Suprapubic skin (tissue), 4 donors: ENCODE measurements around the gene VWA3B. TPM values are rescaled to one million over a fixed set of nuclear protein-coding genes. Genes with fewer than 3 reads are reported as not detected.

Experiments used
- DNase-seq, 2 donors: peaks; one replicate each; pipeline ENCODE4 v3.0.0-alpha.2; 2019; ENCODE audit warnings: low spot score in 2 of 2
- H3K27ac ChIP-seq: fragments of 200-600 bp; sonication (generic); one replicate; pipeline ENCODE4 v1.5.1; 2019
- H3K27me3 ChIP-seq: fragments of 200-600 bp; sonication (generic); one replicate; pipeline ENCODE4 v1.5.1; 2019
- H3K36me3 ChIP-seq: fragments of 200-600 bp; sonication (generic); one replicate; pipeline ENCODE4 v1.5.1; 2019
- H3K4me1 ChIP-seq: fragments of 200-600 bp; sonication (generic); one replicate; pipeline ENCODE4 v1.5.1; 2019
- H3K4me3 ChIP-seq: fragments of 200-600 bp; sonication (generic); one replicate; pipeline ENCODE4 v1.5.1; 2019; ENCODE audit warnings: mild to moderate bottlenecking
- H3K9me3 ChIP-seq: fragments of 200-600 bp; sonication (generic); one replicate; pipeline ENCODE4 v1.5.1; 2019
- EP300 ChIP-seq: sonication (generic); formaldehyde crosslinking; IDR thresholded peaks from one replicate; pipeline ENCODE4 v1.6.1; 2017; ENCODE audit warnings: antibody characterized with exemption
- POLR2A ChIP-seq, 2 donors: fragments of 450-650 bp; IDR thresholded peaks; one replicate each; pipeline ENCODE4 v1.6.1; 2017; ENCODE audit warnings: antibody characterized with exemption in 2 of 2, mild to moderate bottlenecking in 2 of 2, moderate library complexity in 2 of 2
- POLR2AphosphoS5 ChIP-seq, 3 donors: sonication (generic); formaldehyde crosslinking; IDR thresholded peaks; one replicate each; pipeline ENCODE4 v1.6.1; 2017; ENCODE audit warnings: antibody characterized with exemption in 3 of 3
- WGBS: methylation state at CpG from one replicate; pipeline ENCODE4 v1.1.5; 2018; 5-methylcytosine and 5-hydroxymethylcytosine counted together
- total RNA-seq, 4 donors: library from RNA; depleted of rRNA; stranded (reverse); fragments of >200 nt; gene quantifications; one replicate each; pipeline ENCODE4 v1.1.0, GENCODE V29; 2016
- TF ChIP-seq, protein P1 (sequence below), 2 donors: fragments of 200-600 bp in 1 of 2; fragments of 450-650 bp in 1 of 2; sonication (generic) in 1 of 2; IDR thresholded peaks; one replicate each; pipeline ENCODE4 v1.5.1; 2016 to 2019; ENCODE audit warnings: antibody characterized with exemption in 2 of 2, mild to moderate bottlenecking in 1 of 2, moderate library complexity in 1 of 2

VWA3B gene
- total RNA-seq, 4 donors from 2014 or later, result not detected

DNA sequence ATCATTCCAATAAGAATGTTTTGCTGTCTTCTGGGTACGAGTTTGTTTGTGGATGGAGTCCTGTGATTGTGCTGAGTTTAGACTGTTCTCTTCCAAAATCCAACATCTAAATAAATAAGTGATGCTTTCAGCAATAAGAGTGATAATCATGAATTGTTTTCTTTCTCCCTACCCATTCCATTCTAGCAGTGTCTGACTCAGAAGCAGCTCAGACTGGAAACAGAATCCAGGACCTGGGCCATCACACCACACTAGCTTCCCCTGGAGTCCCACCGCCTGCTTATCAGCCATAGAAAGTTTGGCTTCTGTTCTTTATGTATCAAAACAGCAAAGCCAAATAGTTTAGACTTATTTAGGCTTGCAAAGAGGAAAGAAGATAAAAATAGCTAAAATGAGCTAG, 182.9 kb downstream of the VWA3B start:
- DNase-seq, result no peak
- H3K27ac ChIP-seq, result no peak overlapping the region

DNA sequence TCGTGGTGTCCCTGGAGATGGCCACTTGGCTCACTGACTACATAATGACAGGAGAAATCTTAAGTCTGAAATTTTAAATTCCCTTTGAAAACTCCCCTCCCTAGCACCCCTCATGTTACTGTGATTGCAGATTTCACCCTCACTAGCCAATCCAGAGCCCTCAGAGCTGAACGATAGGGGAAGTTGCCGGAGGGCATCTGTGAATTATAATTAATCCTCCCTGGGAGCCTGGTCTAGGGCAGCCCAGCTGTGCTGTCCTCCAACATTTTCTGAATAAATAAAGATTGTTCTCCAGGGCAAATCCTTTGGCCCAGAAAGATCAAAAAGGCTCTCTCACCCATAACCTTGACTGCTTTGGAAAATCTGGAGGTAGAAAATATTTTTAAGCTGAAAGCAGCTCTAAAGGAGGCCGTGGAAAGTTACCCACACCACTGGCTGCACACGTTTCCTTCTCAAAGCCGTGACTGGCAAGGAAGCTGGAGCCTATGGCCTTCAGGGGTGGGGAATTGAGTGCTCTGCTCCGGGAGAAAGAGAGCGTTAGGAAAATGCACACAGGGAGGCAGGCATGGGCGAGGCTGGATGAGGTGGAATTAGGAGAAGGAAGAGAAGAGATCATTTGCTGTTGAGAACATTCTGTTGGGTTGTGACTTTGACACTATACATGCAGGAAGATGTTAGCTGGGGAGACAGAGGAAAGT, 190.3 kb downstream of the VWA3B start:
- H3K4me3 ChIP-seq, result no peak overlapping the region
- no peaks in the 10 kb centered on the region for H3K9me3 ChIP-seq
- WGBS, result 70% methylated on average over 9 of the region's 9 CpGs
- no peaks in the 10 kb centered on the region for H3K4me1 ChIP-seq
- no peak for TF ChIP-seq POLR2A (IDR thresholded peaks at IDR 0.05)
- TF ChIP-seq EP300, result no peak
- no peak for TF ChIP-seq POLR2AphosphoS5 (IDR thresholded peaks at IDR 0.05)
- TF ChIP-seq, protein P1, sequence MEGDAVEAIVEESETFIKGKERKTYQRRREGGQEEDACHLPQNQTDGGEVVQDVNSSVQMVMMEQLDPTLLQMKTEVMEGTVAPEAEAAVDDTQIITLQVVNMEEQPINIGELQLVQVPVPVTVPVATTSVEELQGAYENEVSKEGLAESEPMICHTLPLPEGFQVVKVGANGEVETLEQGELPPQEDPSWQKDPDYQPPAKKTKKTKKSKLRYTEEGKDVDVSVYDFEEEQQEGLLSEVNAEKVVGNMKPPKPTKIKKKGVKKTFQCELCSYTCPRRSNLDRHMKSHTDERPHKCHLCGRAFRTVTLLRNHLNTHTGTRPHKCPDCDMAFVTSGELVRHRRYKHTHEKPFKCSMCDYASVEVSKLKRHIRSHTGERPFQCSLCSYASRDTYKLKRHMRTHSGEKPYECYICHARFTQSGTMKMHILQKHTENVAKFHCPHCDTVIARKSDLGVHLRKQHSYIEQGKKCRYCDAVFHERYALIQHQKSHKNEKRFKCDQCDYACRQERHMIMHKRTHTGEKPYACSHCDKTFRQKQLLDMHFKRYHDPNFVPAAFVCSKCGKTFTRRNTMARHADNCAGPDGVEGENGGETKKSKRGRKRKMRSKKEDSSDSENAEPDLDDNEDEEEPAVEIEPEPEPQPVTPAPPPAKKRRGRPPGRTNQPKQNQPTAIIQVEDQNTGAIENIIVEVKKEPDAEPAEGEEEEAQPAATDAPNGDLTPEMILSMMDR (IDR thresholded peaks at IDR 0.05), result no peak
- H3K27ac ChIP-seq, result no peak overlapping the region
- H3K36me3 ChIP-seq, result no peaks in the 10 kb centered on the region
- H3K27me3 ChIP-seq, result peaks cover 28% of the 10 kb centered on the region
- DNase-seq, result no peak

More for the DNA sequence above, 182.9 kb downstream of the VWA3B start:
- H3K9me3 ChIP-seq, result no peaks in the 10 kb centered on the region
- H3K36me3 ChIP-seq, result no peaks in the 10 kb centered on the region
- 67% methylated on average over 2 of the region's 2 CpGs for WGBS
- no peak overlapping the region for H3K4me3 ChIP-seq
- TF ChIP-seq EP300 (no peak), POLR2AphosphoS5 (IDR thresholded peaks at IDR 0.05) (no peak), POLR2A (IDR thresholded peaks at IDR 0.05) (no peak)
- TF ChIP-seq, protein P1 (IDR thresholded peaks at IDR 0.05), result no peak
- no peaks in the 10 kb centered on the region for H3K4me1 ChIP-seq
- H3K27me3 ChIP-seq, result no peaks in the 10 kb centered on the region

DNA sequence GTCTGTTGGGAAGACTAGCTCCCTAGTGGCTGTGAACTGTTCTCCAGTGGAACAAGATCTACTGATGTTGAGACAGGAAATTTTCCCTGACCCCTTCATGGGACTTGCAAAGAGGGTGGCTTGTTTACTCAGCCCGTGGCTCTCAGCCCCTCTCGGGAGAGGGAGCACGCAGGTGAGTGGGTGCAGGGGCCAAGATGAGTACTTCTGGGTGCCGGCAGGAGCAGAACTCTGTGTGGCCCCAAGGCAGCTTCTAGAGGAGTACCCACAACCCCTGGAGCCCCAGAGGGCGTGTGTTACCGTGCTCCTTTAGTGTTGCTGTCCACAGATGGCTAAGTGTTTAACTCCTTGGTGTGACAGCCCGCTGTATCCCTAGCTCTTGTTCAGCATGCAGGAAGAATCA, 191.1 kb downstream of the VWA3B start:
- H3K27me3 ChIP-seq, result peaks cover 28% of the 10 kb centered on the region
- H3K9me3 ChIP-seq, result no peaks in the 10 kb centered on the region
- no peak overlapping the region for H3K4me3 ChIP-seq
- no peaks in the 10 kb centered on the region for H3K36me3 ChIP-seq
- WGBS, result 94% methylated on average over 5 of the region's 7 CpGs
- H3K4me1 ChIP-seq, result no peaks in the 10 kb centered on the region
- no peak for DNase-seq
- no peak overlapping the region for H3K27ac ChIP-seq
- TF ChIP-seq, protein P1 (IDR thresholded peaks at IDR 0.05), result no peak
- TF ChIP-seq EP300 (no peak), POLR2A (IDR thresholded peaks at IDR 0.05) (no peak), POLR2AphosphoS5 (IDR thresholded peaks at IDR 0.05) (no peak)

DNA sequence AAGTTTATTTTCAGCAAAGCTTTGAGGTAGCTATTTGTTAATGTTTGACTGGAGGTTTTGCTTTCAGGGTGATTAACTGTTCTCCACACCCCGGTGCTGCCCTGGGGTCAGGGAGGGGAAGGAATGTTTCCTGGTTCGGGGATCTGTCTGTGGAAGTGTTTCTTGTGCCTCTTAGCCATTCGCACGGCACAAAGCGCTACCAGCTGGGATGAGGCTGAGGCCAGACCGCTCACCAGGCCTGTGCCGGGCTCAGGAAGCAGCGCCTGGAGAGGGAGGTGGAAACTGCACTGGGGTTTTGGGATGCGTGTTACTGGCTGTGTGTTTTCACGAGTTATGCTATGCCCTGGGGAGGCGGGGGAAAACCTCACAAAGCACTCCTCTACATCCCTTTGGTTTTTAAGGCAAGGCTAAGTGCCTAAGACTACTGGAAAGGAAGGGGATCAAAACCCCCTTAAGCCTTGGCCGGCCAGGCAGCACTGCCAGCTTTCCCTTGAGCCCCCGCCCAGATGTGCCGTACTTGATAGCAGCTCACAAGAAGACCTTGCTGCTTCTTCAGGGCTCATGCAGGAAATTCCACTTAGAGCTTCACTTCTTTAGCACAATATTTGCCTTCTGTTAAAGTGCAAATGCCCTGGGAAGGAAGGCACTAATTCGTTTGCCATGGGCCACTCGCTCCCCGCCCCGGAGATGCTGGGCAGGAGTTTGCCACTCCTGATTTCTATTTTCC, 193.6 kb downstream of the VWA3B start:
- WGBS, result 32% methylated on average over 18 of the region's 18 CpGs
- DNase-seq, result no peak
- Histone ChIP-seq H3K9me3 (no peaks in the 10 kb centered on the region), H3K27ac (no peak overlapping the region), H3K27me3 (peaks cover 28% of the 10 kb centered on the region), H3K4me1 (no peaks in the 10 kb centered on the region), H3K36me3 (no peaks in the 10 kb centered on the region), H3K4me3 (no peak overlapping the region)
- no peak for TF ChIP-seq POLR2AphosphoS5 (IDR thresholded peaks at IDR 0.05)
- TF ChIP-seq, protein P1 (IDR thresholded peaks at IDR 0.05), result no peak
- TF ChIP-seq EP300, result no peak
- TF ChIP-seq POLR2A (IDR thresholded peaks at IDR 0.05), result no peak

DNA sequence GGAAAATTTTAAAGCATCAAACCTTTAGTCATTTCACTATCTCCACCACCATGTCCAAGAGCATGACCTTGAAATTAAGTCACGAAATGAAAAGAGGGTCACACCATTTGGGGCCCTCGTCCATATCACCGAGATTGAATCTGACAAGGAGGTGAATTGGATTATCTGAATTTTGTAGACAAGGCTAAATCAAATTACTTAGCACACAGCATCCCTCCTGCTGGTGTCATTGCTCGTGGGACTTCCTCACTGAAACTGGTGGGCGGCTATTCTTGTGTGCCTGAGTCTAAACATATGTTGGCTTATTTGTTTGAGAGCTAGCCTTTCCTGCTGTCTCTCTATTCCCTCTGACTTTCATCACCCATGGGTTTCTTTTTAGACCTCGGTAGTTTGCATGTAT, 194.6 kb downstream of the VWA3B start:
- Histone ChIP-seq H3K4me1 (no peaks in the 10 kb centered on the region), H3K27ac (no peak overlapping the region), H3K4me3 (no peak overlapping the region), H3K36me3 (no peaks in the 10 kb centered on the region), H3K27me3 (peaks cover 28% of the 10 kb centered on the region), H3K9me3 (no peaks in the 10 kb centered on the region)
- DNase-seq, result no peak
- 90% methylated on average over 6 of the region's 6 CpGs for WGBS
- no peak for TF ChIP-seq POLR2AphosphoS5 (IDR thresholded peaks at IDR 0.05)
- TF ChIP-seq EP300, result no peak
